Measurements from ENCODE around the gene ARPC5L. TPM values are rescaled to one million over a fixed set of nuclear protein-coding genes. Genes with fewer than 3 reads are reported as not detected.

ARPC5L gene
- total RNA-seq, 1 experiment from 2014 or later = 50.0 TPM

DNA sequence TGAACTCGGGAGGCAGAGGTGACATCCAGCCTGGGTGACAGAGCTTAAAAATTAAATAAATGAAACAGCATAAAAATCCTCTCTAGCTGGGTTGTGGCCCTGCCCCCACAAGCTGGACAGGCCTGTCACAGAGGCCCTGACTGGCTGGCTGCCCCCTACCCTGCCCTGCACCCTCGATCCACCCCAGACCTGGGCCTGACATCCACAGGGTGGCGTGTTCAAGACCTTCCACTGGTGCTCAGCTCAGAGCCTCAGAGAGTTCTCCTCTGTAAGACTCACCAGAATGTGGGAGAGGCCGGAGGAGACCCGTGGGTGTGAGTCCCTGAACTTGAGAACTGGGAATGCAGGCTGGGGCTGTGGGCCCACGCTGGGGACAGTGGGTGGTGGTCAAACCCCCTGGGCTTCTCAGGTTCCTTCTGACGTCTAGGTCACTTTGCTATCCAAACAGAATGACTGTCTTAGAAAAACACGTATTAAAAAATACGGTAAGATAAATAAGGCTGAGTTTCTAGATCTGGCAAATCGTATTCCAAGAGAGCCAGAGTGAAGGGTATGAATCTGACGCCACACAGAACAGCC lies 18.4 kb upstream of the ARPC5L start:
- no peak overlapping the region for H3K4me3 ChIP-seq (replicated peaks in 1 of 2; ENCODE audit: low read depth in 1 of 2, low read length in 2 of 2)
- H4K20me1 ChIP-seq (ENCODE audit: insufficient read depth) = no peaks in the 10 kb centered on the region
- POLR2A ChIA-PET = no interaction called here
- no peaks in the 10 kb centered on the region for H3K9me2 ChIP-seq (ENCODE audit: insufficient read depth)
- no peak overlapping the region for H3K27ac ChIP-seq (ENCODE audit: low read depth, low read length)
- peaks cover 12 to 29% of the 10 kb centered on the region in 2 experiments for H3K4me1 ChIP-seq (ENCODE audit: control insufficient read depth in 1 of 2, insufficient read depth in 2 of 2, low read length in 2 of 2)
- H3K9ac ChIP-seq (ENCODE audit: low read length) = no peak overlapping the region
- H3K9me3 ChIP-seq (ENCODE audit: control insufficient read depth in 1 of 2, insufficient read depth in 1 of 2, low read depth in 1 of 2, low read length in 2 of 2) = no peaks in the 10 kb centered on the region
- no peaks in the 10 kb centered on the region for H3K27me3 ChIP-seq (ENCODE audit: insufficient read depth, low read length)
- no peaks in the 10 kb centered on the region for H3K36me3 ChIP-seq (ENCODE audit: control insufficient read depth in 1 of 2, insufficient read depth in 2 of 2, low read length in 2 of 2)
- H3K79me2 ChIP-seq (ENCODE audit: insufficient read depth, low read length) = no peaks in the 10 kb centered on the region
- TF ChIP-seq CEBPB (IDR thresholded peaks at IDR 0.05; ENCODE audit: low read depth) = no peak
- TF ChIP-seq ELF1 (IDR thresholded peaks at IDR 0.05; ENCODE audit: borderline replicate concordance, low read depth) = no peak
- no peak for TF ChIP-seq SIN3A (IDR thresholded peaks at IDR 0.05; ENCODE audit: low read depth)
- TF ChIP-seq TCF7L2 (IDR thresholded peaks at IDR 0.05; ENCODE audit: borderline replicate concordance, extremely low read depth, insufficient read depth, insufficient read length) = no peak
- TF ChIP-seq, protein P1, sequence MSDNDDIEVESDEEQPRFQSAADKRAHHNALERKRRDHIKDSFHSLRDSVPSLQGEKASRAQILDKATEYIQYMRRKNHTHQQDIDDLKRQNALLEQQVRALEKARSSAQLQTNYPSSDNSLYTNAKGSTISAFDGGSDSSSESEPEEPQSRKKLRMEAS (IDR thresholded peaks at IDR 0.05) = no peak
- no peak for TF ChIP-seq RAD21 (IDR thresholded peaks at IDR 0.05; ENCODE audit: low read depth)
- TF ChIP-seq CBX3 (IDR thresholded peaks at IDR 0.05; ENCODE audit: low read depth) = no peak
- TF ChIP-seq EZH2phosphoT487 (IDR thresholded peaks at IDR 0.05; ENCODE audit: borderline replicate concordance) = no peak
- no peak for TF ChIP-seq JUND (IDR thresholded peaks at IDR 0.05)
- TF ChIP-seq ZNF274 (IDR thresholded peaks at IDR 0.05; ENCODE audit: low read depth, low read length) = no peak
- no peak for TF ChIP-seq ZFX (IDR thresholded peaks at IDR 0.05)
- DNase-seq (ENCODE audit: low read depth, low spot score) = no peak
- intact Hi-C loops (cut with micrococcal nuclease) = no loop called here
- BruUV-seq (replicated peaks) = no TSS peak
- no peak overlapping the region for H2AFZ ChIP-seq (ENCODE audit: low read depth, low read length, poor library complexity, severe bottlenecking)
- no peak for ATAC-seq
- RAD21 ChIA-PET (ENCODE audit: low non-redundant PET in 1 of 2, low total read pairs in 2 of 2, uncharacterized antibody in 2 of 2, unreplicated experiment in 2 of 2) = no interaction called here
- CTCF ChIA-PET = interaction anchor here (0.8 to 5.1 kb wide), 4 partner anchors 9 to 72 kb away, joined by 3 to 87 read pairs (median 3); partner anchors contain the start of gene WDR38
- H3K4me2 ChIP-seq (ENCODE audit: low read length) = no peak overlapping the region

DNA sequence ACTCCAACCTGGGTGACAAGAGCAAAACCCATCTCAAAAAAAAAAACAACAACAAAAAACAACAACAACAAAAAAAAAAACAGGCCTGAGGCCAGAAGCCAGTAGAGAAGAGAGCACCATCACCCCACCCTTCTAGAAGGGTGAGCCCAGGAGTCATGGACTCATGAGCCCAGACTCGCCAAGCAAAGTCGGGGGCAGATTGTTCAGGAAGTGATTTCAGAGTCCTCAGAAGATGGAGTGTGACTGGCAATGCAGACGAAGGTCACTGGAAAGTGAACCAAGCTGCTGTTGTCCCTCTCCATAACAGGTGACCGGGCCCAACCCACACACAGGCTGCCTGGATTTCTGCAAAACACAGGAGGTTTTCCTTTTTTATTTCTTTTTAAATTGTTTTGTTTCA lies 17.6 kb upstream of the ARPC5L start:
- Histone ChIP-seq H3K9me2 (ENCODE audit: insufficient read depth) (no peaks in the 10 kb centered on the region), H3K36me3 (ENCODE audit: control insufficient read depth in 1 of 2, insufficient read depth in 2 of 2, low read length in 2 of 2) (no peaks in the 10 kb centered on the region), H2AFZ (ENCODE audit: low read depth, low read length, poor library complexity, severe bottlenecking) (no peak overlapping the region), H3K4me3 (replicated peaks in 1 of 2; ENCODE audit: low read depth in 1 of 2, low read length in 2 of 2) (no peak overlapping the region), H3K9ac (ENCODE audit: low read length) (no peak overlapping the region), H3K27me3 (ENCODE audit: insufficient read depth, low read length) (no peaks in the 10 kb centered on the region), H3K4me2 (ENCODE audit: low read length) (no peak overlapping the region), H3K79me2 (ENCODE audit: insufficient read depth, low read length) (no peaks in the 10 kb centered on the region), H4K20me1 (ENCODE audit: insufficient read depth) (no peaks in the 10 kb centered on the region), H3K4me1 (ENCODE audit: control insufficient read depth in 1 of 2, insufficient read depth in 2 of 2, low read length in 2 of 2) (peaks cover 12 to 28% of the 10 kb centered on the region in 2 experiments), H3K9me3 (ENCODE audit: control insufficient read depth in 1 of 2, insufficient read depth in 1 of 2, low read depth in 1 of 2, low read length in 2 of 2) (no peaks in the 10 kb centered on the region), H3K27ac (ENCODE audit: low read depth, low read length) (no peak overlapping the region)
- DNase-seq (ENCODE audit: low read depth, low spot score) (no peak), ATAC-seq (no peak)
- intact Hi-C loops (cut with micrococcal nuclease) = no loop called here
- BruUV-seq (replicated peaks) = no TSS peak
- no peak for TF ChIP-seq RAD21 (IDR thresholded peaks at IDR 0.05; ENCODE audit: low read depth)
- TF ChIP-seq EGR1 (IDR thresholded peaks at IDR 0.05; ENCODE audit: low read depth) = no peak
- TF ChIP-seq CBX3 (IDR thresholded peaks at IDR 0.05; ENCODE audit: low read depth) = no peak
- no peak for TF ChIP-seq CTCF (IDR thresholded peaks at IDR 0.05 in 2 of 3, conservative IDR thresholded peaks at IDR 0.05 in 1 of 3; ENCODE audit: borderline replicate concordance in 1 of 3, insufficient read depth in 1 of 3, low read depth in 2 of 3, low read length in 2 of 3)
- no peak for TF ChIP-seq POLR2A (IDR thresholded peaks at IDR 0.05; ENCODE audit: borderline replicate concordance, extremely low read depth, insufficient read depth, insufficient read length)
- TF ChIP-seq EZH2phosphoT487 (IDR thresholded peaks at IDR 0.05; ENCODE audit: borderline replicate concordance) = no peak
- no peak for TF ChIP-seq JUND (IDR thresholded peaks at IDR 0.05)
- TF ChIP-seq, protein P1 (IDR thresholded peaks at IDR 0.05) = no peak
- no peak for TF ChIP-seq SIN3A (IDR thresholded peaks at IDR 0.05; ENCODE audit: low read depth)
- TF ChIP-seq, protein P2, sequence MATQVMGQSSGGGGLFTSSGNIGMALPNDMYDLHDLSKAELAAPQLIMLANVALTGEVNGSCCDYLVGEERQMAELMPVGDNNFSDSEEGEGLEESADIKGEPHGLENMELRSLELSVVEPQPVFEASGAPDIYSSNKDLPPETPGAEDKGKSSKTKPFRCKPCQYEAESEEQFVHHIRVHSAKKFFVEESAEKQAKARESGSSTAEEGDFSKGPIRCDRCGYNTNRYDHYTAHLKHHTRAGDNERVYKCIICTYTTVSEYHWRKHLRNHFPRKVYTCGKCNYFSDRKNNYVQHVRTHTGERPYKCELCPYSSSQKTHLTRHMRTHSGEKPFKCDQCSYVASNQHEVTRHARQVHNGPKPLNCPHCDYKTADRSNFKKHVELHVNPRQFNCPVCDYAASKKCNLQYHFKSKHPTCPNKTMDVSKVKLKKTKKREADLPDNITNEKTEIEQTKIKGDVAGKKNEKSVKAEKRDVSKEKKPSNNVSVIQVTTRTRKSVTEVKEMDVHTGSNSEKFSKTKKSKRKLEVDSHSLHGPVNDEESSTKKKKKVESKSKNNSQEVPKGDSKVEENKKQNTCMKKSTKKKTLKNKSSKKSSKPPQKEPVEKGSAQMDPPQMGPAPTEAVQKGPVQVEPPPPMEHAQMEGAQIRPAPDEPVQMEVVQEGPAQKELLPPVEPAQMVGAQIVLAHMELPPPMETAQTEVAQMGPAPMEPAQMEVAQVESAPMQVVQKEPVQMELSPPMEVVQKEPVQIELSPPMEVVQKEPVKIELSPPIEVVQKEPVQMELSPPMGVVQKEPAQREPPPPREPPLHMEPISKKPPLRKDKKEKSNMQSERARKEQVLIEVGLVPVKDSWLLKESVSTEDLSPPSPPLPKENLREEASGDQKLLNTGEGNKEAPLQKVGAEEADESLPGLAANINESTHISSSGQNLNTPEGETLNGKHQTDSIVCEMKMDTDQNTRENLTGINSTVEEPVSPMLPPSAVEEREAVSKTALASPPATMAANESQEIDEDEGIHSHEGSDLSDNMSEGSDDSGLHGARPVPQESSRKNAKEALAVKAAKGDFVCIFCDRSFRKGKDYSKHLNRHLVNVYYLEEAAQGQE (IDR thresholded peaks at IDR 0.05; ENCODE audit: low read depth) = no peak
- POLR2A ChIA-PET = no interaction called here
- CTCF ChIA-PET = interaction anchor here (1.0 to 3.1 kb wide), 2 partner anchors 9 to 73 kb away, joined by 3 to 12 read pairs; partner anchors contain the start of genes NR6A1 and WDR38
- RAD21 ChIA-PET (ENCODE audit: low non-redundant PET in 1 of 2, low total read pairs in 2 of 2, uncharacterized antibody in 2 of 2, unreplicated experiment in 2 of 2) = no interaction called here

All from HCT116 (cell line).